SK-N-SH treated with all-trans-retinoic acid at 6 μM for 48 hours (cell line): ENCODE results near the gene MAP2.

Experiments
- ATAC-seq: fragments of 200-7000 bp; cut with Tn5 transposase; 3 replicates; pipeline ENCODE4 v1.9.1; 2020; ENCODE audit warnings: mild to moderate bottlenecking, moderate library complexity
- CSDC2 ChIP-seq: fragments of 250-450 bp; sonication (Bioruptor Pico); IDR thresholded peaks from 2 replicates; pipeline ENCODE4 v1.5.0; 2020; ENCODE audit warnings: mild to moderate bottlenecking, moderate library complexity
- ESRRG ChIP-seq: fragments of 250-450 bp; sonication (Bioruptor Pico); IDR thresholded peaks from 2 replicates; pipeline ENCODE4 v1.6.1; 2021; ENCODE audit warnings: mild to moderate bottlenecking
- GLIS3 ChIP-seq: fragments of 250-450 bp; sonication (Bioruptor Pico); IDR thresholded peaks from 2 replicates; pipeline ENCODE4 v1.5.0; 2020; ENCODE audit warnings: mild to moderate bottlenecking, moderate library complexity
- ISL1 ChIP-seq: fragments of 250-450 bp; sonication (Bioruptor Pico); IDR thresholded peaks from 2 replicates; pipeline ENCODE4 v2.1.2; 2022; ENCODE audit warnings: mild to moderate bottlenecking, moderate library complexity
- RARB ChIP-seq: fragments of 250-450 bp; sonication (Bioruptor Pico); IDR thresholded peaks from 2 replicates; pipeline ENCODE4 v1.8.0; 2021; ENCODE audit warnings: mild to moderate bottlenecking, moderate library complexity
- SNAI2 ChIP-seq: fragments of 250-450 bp; sonication (Bioruptor Pico); IDR thresholded peaks from 2 replicates; pipeline ENCODE4 v1.5.0; 2020; ENCODE audit warnings: mild to moderate bottlenecking, moderate library complexity
- TCF4 ChIP-seq: fragments of 250-450 bp; sonication (Bioruptor Pico); IDR thresholded peaks from 2 replicates; pipeline ENCODE4 v1.8.0; 2021; ENCODE audit warnings: mild to moderate bottlenecking, moderate library complexity, borderline replicate concordance
- TOX ChIP-seq: fragments of 250-450 bp; sonication (Bioruptor Pico); IDR thresholded peaks from 2 replicates; pipeline ENCODE4 v1.8.0; 2021; ENCODE audit warnings: mild to moderate bottlenecking, moderate library complexity, borderline replicate concordance
- ZC3H10 ChIP-seq: fragments of 250-450 bp; sonication (Bioruptor Pico); IDR thresholded peaks from 2 replicates; pipeline ENCODE4 v1.5.1; 2021; ENCODE audit warnings: mild to moderate bottlenecking, moderate library complexity
- ZFP3 ChIP-seq: fragments of 250-450 bp; sonication (Bioruptor Pico); IDR thresholded peaks from 2 replicates; pipeline ENCODE4 v1.5.0; 2020; ENCODE audit warnings: mild to moderate bottlenecking, moderate library complexity
- ZFP30 ChIP-seq: fragments of 450-650 bp; formaldehyde crosslinking; IDR thresholded peaks from 2 replicates; pipeline ENCODE4 v1.5.0; 2022; ENCODE audit warnings: mild to moderate bottlenecking, moderate library complexity
- ZNF565 ChIP-seq: fragments of 450-650 bp; formaldehyde crosslinking; conservative IDR thresholded peaks from 2 replicates; pipeline ENCODE4 v1.5.0; 2020; ENCODE audit warnings: low read depth, mild to moderate bottlenecking, moderate library complexity
- ZNF70 ChIP-seq: fragments of 450-650 bp; formaldehyde crosslinking; IDR thresholded peaks from 2 replicates; pipeline ENCODE4 v1.5.0; 2020; ENCODE audit warnings: mild to moderate bottlenecking, moderate library complexity
- TF ChIP-seq, protein P1 (sequence below): fragments of 250-450 bp; sonication (Bioruptor Pico); IDR thresholded peaks from 2 replicates; pipeline ENCODE4 v1.5.1; 2021; ENCODE audit warnings: mild to moderate bottlenecking, moderate library complexity
- TF ChIP-seq, protein P2 (sequence below): fragments of 250-450 bp; sonication (Bioruptor Pico); IDR thresholded peaks from 2 replicates; pipeline ENCODE4 v1.8.0; 2021; ENCODE audit warnings: low read depth, mild to moderate bottlenecking, moderate library complexity, borderline replicate concordance
- TF ChIP-seq, protein P3 (sequence below): fragments of 250-450 bp; sonication (Bioruptor Pico); IDR thresholded peaks from 2 replicates; pipeline ENCODE4 v1.5.1; 2020; ENCODE audit warnings: low read depth, mild to moderate bottlenecking, moderate library complexity
- TF ChIP-seq, protein P4 (sequence below): fragments of 250-450 bp; sonication (Bioruptor Pico); IDR thresholded peaks from 2 replicates; pipeline ENCODE4 v1.8.0; 2020; ENCODE audit warnings: mild to moderate bottlenecking, moderate library complexity, borderline replicate concordance
- TF ChIP-seq, protein P5 (sequence below): fragments of 250-450 bp; sonication (Bioruptor Pico); IDR thresholded peaks from 2 replicates; pipeline ENCODE4 v1.5.0; 2020; ENCODE audit warnings: mild to moderate bottlenecking, moderate library complexity

The MAP2 gene

DNA sequence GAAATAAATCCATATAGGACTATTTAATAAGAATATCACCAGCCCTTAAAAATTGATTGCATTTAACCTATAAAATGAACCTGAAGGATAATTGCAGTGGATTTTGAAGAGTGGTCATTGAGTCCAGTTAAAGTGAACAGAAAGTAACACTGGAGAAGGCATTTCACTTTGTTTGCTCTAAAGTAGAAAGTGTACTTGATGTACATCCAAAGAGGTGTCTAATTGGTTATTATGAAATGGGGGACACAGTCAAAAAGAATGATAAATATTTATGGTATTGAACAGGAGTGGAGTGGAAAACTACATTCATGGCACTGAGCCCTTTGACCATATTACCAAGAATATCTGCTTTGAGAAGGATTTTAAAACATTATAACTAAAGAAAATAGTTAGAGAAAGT lies 28.2 kb upstream of the MAP2 start:
- no peak for ATAC-seq

DNA sequence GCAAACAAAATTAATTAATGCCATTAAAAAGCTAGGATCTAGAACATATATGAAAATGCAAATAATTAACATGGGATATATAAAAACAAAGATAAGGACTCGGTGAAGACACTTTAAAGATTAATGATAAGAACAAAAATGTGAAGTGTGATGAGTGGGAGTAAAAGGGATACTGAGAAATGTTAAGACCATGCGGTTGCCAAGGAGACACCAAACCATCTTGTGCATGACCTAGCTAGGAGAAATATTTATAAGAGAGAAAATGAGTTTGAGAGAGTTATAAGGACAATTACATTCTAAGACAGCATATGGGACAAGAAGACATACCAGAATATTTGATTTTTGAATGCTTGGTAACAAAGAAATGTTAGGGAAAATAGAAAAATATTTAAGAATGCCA lies 25.4 kb upstream of the MAP2 start:
- no peak for ATAC-seq

More for the DNA sequence above, 28.2 kb upstream of the MAP2 start:
- TF ChIP-seq ESRRG (CRISPR knock-in tag) (no peak), TOX (CRISPR knock-in tag) (no peak), TCF4 (no peak), ZNF565 (CRISPR knock-in tag) (no peak), ISL1 (CRISPR knock-in tag) (no peak), GLIS3 (CRISPR knock-in tag) (no peak), CSDC2 (CRISPR knock-in tag) (no peak)
- TF ChIP-seq, protein P1, sequence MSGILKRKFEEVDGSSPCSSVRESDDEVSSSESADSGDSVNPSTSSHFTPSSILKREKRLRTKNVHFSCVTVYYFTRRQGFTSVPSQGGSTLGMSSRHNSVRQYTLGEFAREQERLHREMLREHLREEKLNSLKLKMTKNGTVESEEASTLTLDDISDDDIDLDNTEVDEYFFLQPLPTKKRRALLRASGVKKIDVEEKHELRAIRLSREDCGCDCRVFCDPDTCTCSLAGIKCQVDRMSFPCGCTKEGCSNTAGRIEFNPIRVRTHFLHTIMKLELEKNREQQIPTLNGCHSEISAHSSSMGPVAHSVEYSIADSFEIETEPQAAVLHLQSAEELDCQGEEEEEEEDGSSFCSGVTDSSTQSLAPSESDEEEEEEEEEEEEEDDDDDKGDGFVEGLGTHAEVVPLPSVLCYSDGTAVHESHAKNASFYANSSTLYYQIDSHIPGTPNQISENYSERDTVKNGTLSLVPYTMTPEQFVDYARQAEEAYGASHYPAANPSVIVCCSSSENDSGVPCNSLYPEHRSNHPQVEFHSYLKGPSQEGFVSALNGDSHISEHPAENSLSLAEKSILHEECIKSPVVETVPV (CRISPR knock-in tag): no peak
- TF ChIP-seq, protein P2, sequence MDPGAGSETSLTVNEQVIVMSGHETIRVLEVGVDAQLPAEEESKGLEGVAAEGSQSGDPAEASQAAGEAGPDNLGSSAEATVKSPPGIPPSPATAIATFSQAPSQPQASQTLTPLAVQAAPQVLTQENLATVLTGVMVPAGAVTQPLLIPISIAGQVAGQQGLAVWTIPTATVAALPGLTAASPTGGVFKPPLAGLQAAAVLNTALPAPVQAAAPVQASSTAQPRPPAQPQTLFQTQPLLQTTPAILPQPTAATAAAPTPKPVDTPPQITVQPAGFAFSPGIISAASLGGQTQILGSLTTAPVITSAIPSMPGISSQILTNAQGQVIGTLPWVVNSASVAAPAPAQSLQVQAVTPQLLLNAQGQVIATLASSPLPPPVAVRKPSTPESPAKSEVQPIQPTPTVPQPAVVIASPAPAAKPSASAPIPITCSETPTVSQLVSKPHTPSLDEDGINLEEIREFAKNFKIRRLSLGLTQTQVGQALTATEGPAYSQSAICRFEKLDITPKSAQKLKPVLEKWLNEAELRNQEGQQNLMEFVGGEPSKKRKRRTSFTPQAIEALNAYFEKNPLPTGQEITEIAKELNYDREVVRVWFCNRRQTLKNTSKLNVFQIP (CRISPR knock-in tag): no peak
- TF ChIP-seq, protein P3, sequence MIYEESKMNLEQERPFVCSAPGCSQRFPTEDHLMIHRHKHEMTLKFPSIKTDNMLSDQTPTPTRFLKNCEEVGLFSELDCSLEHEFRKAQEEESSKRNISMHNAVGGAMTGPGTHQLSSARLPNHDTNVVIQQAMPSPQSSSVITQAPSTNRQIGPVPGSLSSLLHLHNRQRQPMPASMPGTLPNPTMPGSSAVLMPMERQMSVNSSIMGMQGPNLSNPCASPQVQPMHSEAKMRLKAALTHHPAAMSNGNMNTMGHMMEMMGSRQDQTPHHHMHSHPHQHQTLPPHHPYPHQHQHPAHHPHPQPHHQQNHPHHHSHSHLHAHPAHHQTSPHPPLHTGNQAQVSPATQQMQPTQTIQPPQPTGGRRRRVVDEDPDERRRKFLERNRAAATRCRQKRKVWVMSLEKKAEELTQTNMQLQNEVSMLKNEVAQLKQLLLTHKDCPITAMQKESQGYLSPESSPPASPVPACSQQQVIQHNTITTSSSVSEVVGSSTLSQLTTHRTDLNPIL: no peak

DNA sequence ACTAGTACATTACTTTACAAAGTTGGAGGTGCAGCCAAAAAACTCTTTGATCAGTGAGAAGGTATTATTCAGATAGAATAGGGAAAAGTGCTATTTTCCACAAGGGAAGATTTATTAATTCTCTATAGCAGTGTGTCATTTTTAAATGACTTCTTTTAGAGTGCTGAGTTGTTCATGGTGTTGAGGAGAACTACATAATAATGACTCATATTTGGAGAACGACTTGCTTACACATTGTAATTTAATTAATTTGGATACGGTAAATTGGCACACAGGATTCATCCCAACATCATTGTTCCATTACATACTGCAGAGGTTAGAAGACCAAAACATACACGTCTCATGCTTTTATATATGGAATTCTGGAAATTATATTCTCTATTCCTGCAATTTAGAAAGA lies 22.1 kb upstream of the MAP2 start:
- no peak for TF ChIP-seq ZNF70
- TF ChIP-seq ESRRG (CRISPR knock-in tag): no peak
- no peak for TF ChIP-seq RARB
- TF ChIP-seq ISL1 (CRISPR knock-in tag): no peak
- TF ChIP-seq, protein P1 (CRISPR knock-in tag): no peak
- no peak for TF ChIP-seq ZC3H10
- no peak for TF ChIP-seq GLIS3 (CRISPR knock-in tag)
- no peak for TF ChIP-seq SNAI2
- no peak for TF ChIP-seq ZFP30 (CRISPR knock-in tag)
- TF ChIP-seq, protein P4, sequence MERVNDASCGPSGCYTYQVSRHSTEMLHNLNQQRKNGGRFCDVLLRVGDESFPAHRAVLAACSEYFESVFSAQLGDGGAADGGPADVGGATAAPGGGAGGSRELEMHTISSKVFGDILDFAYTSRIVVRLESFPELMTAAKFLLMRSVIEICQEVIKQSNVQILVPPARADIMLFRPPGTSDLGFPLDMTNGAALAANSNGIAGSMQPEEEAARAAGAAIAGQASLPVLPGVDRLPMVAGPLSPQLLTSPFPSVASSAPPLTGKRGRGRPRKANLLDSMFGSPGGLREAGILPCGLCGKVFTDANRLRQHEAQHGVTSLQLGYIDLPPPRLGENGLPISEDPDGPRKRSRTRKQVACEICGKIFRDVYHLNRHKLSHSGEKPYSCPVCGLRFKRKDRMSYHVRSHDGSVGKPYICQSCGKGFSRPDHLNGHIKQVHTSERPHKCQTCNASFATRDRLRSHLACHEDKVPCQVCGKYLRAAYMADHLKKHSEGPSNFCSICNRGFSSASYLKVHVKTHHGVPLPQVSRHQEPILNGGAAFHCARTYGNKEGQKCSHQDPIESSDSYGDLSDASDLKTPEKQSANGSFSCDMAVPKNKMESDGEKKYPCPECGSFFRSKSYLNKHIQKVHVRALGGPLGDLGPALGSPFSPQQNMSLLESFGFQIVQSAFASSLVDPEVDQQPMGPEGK (CRISPR knock-in tag): no peak
- no peak for TF ChIP-seq TCF4
- no peak for TF ChIP-seq ZFP3 (CRISPR knock-in tag)
- TF ChIP-seq TOX (CRISPR knock-in tag): no peak
- TF ChIP-seq, protein P5, sequence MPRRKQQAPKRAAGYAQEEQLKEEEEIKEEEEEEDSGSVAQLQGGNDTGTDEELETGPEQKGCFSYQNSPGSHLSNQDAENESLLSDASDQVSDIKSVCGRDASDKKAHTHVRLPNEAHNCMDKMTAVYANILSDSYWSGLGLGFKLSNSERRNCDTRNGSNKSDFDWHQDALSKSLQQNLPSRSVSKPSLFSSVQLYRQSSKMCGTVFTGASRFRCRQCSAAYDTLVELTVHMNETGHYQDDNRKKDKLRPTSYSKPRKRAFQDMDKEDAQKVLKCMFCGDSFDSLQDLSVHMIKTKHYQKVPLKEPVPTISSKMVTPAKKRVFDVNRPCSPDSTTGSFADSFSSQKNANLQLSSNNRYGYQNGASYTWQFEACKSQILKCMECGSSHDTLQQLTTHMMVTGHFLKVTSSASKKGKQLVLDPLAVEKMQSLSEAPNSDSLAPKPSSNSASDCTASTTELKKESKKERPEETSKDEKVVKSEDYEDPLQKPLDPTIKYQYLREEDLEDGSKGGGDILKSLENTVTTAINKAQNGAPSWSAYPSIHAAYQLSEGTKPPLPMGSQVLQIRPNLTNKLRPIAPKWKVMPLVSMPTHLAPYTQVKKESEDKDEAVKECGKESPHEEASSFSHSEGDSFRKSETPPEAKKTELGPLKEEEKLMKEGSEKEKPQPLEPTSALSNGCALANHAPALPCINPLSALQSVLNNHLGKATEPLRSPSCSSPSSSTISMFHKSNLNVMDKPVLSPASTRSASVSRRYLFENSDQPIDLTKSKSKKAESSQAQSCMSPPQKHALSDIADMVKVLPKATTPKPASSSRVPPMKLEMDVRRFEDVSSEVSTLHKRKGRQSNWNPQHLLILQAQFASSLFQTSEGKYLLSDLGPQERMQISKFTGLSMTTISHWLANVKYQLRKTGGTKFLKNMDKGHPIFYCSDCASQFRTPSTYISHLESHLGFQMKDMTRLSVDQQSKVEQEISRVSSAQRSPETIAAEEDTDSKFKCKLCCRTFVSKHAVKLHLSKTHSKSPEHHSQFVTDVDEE: no peak
- TF ChIP-seq, protein P2 (CRISPR knock-in tag): no peak
- no peak; the same call in 2 of the 3 replicates for ATAC-seq

More for the DNA sequence above, 25.4 kb upstream of the MAP2 start:
- TF ChIP-seq, protein P2 (CRISPR knock-in tag): no peak
- TF ChIP-seq, protein P3: no peak
- no peak for TF ChIP-seq ZNF70
- TF ChIP-seq GLIS3 (CRISPR knock-in tag): no peak
- TF ChIP-seq ZNF565 (CRISPR knock-in tag): no peak
- TF ChIP-seq ZC3H10: no peak
